HG03378 (cell line): ENCODE data around the gene DAND5.

ENCODE experiments used
- ATAC-seq: cut with Tn5 transposase; IDR thresholded peaks from one replicate; pipeline ENCODE4 v1.9.1; 2021; ENCODE audit warnings: mild to moderate bottlenecking, moderate library complexity; ENCODE audit not compliant: unreplicated experiment

DAND5 gene

DNA sequence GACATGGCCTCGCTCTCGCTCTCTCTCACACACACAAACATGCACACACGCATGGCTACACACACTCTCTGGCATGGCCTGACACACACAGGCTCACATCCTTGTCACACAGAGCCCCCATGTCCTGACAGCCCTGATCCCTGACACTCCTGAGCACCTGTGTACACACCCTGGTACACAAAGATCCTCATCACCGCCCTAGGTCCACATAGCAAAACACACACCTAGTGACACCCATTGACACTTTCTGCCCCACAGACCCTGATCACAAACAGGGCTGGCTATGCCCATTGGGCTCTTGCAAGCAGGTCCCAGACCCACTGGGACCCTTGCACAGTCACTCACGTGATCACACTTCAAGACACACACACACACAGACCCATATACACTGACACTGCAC is 21.9 kb downstream of the DAND5 start:
- ATAC-seq = no peak

DNA sequence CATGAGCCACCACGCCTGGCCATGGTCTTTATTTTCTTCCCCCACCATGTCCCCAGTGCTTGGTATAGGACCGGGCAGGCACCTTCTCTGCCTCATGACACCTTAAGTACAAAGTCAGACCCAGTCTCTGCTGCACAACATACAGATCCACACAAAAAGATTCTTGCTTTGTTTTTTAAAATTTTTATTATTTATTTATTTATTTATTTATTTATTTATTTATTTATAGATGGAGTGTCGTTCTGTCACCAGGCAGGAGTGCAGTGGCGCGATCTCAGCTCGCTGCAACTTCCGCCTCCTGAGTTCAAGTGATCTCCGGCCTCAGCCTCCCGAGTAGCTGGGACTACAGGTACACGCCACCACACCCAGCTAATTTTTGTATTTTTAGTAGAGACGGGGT is 23.4 kb downstream of the DAND5 start:
- no peak for ATAC-seq

DNA sequence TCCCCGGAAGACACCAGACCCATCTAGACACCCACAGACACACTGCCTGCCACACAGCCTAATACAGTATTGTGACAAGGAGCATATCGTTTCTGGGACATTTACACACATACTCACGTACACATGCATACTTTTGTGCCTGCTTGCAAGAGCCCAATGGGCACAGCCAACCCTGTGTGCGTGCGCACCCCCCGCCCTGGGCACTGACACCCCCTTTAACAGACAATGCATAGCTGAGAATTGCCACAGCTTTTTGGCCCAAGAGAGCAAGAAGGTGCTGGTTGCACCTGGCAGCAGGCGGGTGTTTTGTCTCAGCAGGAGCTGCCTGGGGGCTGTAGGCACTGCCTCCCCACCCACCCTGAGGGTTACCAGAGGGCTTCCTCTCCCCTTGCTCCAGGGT is 24.2 kb downstream of the DAND5 start:
- ATAC-seq = no peak

DNA sequence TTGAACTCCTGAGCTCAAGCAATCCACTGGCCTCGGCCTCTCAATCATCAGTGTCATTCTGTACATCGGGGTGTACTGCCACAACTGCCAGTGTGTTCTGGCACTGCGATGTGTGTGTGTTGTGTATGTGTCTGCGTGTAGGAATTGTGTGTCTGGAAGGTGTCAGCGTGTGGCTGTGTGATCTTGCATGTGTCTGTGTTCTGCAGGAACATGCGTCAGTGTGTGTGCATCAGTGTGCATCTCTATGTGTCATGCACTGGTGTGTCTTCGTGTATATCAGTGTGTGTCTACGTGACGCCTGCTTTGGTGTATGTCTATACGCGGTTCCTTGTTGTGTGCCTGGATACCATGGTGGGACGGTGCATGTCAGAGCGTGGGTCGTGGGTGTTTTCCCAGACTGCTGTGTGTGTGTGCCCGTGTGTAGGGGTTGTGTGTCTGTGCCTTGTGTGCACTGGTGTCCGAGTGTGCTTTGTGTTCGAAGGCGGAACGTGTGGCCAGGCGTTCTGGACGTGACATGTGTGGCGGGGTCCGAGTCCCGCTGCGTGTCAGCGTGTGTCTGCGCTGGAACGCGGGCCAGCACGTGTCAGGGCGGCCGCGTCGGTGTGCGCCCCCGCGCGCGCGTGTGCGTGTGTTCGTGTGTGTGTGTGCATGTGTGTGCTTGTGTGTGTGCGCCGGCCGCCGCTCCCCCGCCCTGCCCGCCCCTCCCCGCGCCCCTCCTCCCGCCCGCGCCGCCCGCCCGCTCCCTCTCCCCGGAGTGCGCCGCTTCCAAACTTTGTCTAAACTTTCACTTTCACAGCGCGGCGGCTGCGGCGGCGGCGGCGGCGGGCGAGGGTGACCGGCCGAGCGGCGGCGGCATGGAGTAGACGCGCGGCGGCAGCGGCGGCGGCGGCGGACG is 25.6 kb downstream of the DAND5 start, which contains the start of gene NFIX:
NFIX (plus strand) TSS at position 775 of the 895 bp plus-strand sequence. CDS start 363 bp downstream, outside the sequence.
- no peak for ATAC-seq

DNA sequence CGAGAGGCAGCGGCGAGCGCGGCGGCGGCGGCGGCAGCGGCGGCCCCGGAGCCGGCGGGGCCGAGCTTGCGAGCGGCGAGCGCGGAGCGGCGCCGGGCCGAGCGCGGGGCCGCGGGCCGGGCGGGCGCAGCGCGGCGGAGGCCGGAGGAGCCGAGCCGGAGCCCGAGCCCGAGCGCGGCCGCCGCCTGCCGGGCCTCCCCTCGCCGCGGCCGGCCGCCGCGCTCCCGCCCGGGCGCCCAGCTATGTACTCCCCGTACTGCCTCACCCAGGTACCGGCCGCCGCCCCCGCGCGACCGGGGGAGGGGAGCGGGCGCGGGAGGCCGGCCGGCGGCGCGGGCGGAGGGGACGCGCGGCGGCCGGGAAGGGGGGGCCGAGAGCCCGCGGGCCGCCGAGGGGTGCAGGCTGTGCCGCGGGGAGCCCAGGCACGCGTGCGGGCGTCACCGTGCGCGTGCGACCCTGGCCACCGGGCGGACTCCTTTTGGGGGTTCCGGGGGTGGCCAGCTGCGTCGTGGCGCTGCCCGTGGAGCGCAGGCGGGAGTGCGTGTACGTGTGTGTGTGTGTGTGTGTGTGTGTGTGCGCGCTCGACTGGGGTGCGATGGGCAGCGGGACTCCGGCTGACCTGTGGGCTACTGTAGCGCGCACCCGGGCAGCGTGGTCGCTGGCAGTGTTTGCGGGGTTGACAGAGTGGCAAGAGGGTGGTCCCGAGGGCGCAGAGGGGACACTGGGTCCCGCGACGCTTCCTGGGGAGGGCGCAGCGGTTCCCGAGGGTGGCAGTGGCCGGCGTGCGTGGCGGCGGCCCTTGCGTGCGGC is 26.4 kb downstream of the DAND5 start:
- ATAC-seq = no peak

DNA sequence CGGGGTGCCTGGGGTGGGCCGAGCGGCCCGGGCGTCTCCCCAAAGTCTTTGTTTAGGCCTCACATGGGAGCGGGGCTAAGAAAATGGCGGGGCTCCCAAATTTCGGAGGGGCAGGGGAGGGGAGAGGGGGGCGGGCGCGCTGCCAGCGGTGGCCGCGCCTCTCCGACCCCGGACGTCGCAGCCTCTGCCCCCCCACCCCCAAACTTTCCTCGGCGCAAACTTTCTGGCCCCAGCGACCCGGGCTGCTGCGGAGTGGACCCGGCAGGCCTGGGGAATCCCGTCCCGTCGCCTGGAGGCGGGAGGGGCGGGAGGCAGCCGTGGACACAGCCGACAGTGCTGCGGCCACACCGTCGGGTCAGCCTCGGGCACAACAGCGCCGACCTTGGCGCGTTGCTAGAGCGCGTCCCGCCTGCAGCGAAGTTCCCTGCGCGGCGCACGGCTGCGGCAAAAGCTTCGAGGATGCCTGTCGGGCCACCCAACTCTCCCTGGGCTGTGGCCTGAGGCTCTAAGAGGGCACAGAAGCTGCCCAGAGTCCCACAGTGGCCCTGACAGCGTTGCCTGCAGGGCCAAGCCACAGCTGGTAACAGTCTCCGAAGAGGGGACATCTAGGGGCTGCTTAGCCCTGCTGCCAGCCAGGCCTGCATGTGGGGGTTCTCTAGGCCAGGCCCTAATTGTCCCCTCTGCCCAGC is 27.2 kb downstream of the DAND5 start:
- no peak for ATAC-seq

DNA sequence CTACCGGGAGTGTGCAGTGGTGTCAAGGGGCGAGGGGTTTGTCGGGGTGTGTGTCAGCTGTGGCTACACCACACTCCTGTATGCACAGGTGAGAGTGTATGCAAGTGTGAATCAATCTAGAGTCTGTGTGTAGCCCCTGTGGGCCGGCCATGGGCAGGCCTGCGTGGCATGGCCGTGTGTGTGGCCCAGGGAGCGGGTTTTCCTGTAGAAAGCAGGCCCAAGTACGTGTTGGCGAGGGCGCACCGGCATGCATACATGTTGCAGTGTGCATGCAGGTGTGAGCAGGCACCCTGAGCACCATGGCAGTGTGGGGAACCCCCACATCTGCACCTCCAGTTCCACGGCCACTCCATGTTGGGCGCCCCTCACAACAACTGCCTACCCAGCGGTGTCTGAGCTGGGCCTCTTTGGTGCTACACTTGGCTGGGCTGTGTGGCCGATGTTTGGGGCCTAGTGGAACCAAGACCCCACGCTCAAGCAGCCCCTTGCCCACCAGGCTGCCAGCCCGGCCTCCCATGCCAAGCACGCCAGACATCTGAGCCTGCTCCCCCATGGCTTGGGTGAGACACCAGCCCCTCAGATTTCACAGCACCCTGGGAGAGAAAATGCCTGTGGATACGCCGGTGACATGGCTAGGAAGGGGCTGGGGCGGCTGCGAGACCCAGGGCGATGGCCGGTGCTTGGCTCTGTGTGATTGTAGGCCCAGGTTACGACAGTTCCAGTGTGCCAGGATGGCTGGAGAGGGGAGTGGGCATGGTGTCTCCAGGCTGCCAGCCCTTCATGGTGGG is 28.0 kb downstream of the DAND5 start:
- no peak for ATAC-seq

DNA sequence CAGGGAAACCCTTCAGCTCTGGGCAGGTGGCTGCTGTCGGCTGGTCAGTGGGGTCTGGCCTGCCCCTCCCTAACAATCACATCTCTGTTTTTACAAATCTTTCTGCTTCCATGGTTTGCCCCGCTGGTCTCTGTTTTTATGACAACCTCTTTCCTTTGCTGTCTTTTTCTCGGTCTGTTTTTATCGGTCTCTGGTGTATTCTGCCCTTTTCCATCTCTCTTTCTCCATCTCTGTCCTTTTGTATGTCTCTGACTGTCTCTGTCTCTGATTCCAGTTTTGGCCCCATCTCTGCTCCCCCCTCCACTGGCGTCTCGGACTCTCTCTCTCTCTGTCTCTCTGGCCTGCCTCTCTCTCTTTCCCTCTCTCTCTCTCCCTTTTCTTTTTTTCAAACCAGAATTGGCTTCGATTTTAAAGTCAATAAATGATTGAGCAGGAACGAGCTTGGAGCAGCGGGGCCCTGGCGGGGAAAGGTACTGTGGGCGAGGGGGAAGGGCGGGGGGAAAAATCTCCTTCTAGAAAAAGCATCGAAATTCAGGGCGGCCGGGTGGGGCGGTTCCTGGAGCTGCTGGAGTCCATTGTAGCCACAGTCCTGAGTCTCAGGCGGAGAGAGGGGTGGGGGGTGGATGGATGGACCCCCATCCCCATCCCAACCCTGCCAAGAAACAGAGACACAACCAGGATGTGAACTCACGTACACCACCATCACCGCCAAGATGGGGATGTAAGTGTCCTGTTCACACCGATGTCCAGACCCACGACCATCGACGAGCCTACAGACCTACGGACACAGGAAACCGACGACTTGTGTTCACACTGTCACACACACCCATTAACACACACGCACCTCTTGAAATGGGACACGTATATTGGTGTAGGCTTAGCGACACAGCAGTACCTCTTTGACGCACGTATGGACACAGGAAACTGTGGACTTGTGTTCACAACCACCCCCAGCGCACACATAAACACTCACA is 28.9 kb downstream of the DAND5 start:
- no peak for ATAC-seq

DNA sequence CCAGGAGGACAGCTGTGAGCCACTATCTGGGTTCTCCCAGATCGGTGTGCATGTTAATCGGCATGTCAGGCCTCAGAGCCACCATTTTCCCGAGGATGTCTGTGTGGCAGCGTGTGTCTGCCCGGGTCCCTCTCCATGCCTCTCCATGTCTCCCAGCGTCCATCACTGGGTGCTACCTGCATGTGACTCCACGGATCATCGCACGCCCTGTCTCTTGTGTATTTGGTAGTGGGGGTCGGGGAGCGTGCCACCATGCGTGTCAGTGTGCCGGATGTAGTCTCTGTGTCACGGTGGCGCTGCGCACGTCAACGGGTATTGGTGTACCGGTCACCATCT is 31.8 kb downstream of the DAND5 start:
- no peak for ATAC-seq

DNA sequence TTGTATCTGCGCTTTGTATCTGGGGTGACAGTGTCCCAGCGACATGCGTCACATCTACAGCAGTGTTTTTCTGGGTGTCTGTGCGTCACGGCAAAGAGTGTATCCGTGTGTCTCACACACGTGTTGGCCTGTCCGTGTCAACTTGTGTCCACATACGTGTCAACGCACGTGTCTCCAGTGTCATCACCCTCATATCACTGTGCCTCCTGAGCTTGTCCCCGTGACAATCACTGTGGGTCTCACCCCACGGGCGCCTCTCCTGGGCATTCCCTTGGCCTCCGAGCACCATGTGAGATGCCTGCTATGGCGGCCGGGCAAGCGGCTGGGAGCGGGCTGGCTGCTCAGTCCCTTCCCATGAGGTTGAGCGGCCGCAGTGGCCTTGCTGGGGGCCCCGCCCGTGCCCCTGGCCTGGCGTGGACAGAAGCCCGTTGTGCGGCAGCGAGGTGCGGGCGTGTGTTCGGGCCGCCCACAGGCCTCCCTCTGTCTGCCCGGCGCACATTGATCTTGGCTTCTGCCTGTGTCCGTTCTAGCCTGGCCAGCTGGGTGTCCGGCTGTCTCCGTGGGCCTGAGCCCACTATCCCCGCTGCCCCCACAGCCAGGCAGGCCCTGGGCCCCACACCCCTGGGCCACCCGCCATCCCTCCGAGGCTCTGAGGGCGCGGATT is 32.3 kb downstream of the DAND5 start:
- no peak for ATAC-seq

DNA sequence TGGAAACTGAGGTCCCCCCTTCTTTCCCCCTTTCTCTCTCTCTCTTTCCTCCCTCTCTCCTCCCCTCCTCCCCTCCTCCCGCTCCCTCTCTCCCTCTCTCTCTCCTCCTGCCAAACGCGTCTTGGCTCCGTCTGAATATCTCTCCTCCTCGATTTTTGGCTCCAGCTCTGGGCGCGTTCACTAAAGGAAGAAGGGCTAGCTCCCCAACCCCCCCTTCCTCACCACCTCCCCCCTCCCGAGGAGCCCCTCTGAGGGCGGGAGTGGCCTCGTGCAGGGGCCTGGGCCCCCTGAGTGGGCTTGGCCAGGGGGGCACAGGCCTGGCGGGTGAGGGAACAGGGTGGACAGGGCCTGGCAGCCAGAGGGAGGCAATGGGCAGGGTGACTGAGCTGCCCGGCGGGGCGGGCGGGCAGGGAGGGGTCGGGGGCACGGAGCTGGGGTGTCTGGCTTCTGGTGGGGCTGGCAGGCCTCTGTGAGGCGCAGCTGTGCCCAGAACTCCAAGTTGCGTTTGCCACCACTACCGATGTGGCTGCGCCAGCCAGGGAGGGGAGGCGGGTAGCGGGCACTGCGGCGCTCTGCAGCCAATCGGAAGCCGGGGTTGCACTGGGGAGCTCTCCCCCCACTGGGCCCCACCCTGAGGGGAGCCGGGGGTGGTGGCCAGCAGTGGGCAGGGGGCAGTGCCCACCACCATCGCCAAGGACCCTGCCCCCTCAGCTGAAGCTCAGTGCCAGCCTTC is 33.0 kb downstream of the DAND5 start:
- no peak for ATAC-seq

DNA sequence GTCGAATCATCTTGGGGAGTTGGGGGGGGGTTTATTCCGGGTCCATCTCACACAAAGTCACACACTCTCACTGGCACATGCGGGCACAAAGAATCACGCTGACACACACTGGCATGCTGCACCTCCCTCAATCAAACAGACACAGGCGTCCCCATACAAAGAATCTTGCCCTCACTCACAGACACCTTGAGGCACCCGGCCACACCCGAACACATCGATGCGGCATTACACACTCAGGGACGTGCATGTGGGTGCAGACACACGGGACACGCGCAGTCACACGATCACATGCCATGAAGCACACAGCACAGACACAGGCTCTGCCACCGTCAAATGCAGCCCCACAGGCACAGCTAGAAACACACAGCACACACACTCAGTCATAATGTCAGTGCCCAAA is 33.7 kb downstream of the DAND5 start:
- no peak for ATAC-seq

DNA sequence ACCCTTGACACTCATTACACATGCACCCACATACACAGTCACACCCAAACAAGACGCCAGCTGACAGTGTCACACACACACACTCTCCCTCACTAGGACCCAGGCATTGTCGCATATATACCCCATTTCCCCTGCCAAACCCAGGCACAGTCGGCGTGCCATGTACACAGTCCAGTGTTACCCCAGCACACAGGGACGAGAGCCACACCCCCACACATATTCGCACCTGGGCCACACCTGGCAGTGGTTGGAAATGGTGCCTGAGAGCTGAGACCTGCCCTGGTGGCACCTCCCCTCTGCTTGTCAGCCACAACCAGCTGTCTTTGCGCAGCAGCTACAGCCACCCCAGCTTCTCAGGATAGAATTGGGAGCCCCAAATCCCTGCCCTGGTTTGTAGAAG is 34.9 kb downstream of the DAND5 start:
- ATAC-seq = no peak

DNA sequence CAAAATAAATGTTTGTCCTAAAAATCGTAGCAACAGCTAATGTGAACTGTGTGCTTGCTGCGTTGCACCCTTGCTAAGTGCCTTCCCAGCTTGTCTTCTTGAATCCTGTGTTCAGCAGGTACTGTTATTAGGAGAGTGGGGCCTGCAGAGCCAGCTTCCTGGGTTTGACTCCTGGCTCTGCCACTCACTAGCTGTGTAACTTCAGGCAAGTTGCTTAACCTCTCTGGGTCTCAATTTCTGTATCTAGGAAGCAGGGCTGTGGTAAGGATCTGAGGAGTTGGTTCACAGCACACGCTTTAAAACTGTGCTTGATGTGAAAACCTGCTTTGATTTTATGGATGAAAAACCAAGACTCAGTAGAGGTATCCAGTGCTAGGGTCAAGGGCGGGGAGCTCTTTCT is 35.9 kb downstream of the DAND5 start:
- no peak for ATAC-seq

DNA sequence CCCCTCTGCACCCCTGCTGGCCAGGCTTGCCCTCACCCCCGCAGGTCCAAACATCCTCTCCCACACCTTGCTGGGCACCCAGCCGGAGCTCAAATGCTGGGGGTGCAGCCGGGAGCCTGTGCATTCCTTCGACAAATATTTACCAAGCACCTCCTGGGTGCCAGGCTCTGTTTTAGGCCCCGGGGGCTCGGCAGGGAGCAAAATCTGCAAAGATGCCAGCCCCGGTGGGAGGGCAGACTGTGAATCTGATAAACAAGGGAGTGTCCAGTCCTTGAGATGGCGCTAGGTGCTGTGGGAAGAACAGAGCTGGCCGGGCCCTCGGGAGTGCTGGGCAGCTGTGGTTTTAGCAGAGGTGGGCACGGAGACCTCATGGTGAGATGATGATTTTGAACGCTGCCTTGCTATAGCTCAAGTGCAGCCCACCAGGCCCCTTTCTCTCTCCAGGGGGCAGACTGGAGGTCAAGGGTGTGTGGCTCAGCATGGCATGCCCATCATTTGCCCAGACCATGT is 36.5 kb downstream of the DAND5 start:
- ATAC-seq = no peak

DNA sequence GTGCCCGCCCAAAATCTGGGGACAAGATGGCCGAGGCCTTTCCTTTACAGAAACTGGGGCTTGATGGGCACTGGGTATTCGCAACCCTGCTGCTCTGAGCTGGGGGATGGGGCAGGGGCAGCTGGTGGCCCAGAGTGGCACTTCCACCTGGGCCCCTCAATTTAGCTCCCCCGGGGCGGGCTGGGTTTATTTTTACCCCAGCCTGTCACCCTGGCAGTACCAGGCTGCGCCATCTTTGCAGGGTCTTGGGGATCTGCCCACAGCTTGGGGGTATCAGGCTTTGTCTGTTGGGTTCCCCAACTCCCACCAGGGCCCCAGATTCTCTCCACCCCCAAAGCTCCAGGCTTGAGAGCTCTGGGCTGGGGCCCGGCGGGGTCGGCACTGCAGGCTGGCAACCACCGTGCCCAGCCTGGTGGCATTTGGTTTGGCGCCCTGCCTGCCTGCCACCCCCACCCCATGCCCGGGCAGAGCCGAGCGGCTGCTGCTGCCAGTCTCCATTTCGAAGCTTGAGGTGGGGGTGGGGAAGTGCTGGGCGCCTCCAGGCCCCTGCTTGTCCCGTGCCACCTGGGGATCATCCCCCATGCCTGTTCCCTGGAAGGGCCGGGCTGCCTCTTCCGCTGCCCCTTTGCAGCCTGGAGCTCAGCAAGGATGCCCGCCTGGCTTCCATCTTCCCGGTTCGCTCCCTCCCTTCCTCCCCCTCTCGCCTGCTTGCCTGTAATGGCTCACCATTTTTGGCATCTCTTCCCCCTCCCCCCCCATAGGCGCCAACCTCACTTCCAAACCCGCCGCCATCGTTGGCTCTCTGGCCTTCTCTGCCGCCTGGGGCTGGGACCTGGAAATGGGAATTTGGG is 37.3 kb downstream of the DAND5 start:
- ATAC-seq = no peak
